GM19438 (cell line): ENCODE data around the gene MDFI.

ENCODE experiments used
- ATAC-seq: cut with Tn5 transposase; IDR thresholded peaks from one replicate; pipeline ENCODE4 v1.9.1; 2021; ENCODE audit warnings: low read depth; ENCODE audit not compliant: unreplicated experiment

The MDFI gene

DNA sequence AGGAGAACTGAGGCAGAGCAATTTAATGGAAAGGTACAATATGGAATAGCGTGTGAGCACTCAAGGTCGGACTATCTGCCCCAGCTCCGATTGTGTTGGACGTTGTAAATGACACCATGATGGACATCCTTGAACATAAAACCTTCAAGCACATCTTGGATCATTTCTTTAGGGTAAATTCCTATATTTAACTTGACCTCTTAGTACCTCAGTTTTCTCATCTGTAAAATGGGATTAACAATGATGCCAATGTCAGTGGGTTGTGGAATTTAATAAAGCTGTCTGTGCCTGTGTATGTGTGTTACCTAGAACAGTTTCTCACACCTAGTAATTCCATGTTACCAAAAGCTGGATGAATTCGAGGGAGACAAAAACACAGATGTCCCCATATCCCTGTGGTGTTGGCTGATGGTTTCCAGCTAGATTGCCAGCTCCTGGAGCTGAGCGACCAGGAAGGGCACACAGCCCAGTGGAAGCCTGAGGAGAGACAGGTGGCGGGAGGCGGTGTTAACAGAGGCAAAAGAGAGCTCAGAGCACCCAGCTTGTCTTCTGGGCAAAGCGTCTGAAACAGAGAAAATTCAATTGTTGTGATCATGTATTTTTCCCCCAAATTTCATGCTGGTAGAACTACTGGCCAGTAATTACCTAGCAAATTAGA is 32.6 kb downstream of the MDFI start:
- ATAC-seq: no peak

DNA sequence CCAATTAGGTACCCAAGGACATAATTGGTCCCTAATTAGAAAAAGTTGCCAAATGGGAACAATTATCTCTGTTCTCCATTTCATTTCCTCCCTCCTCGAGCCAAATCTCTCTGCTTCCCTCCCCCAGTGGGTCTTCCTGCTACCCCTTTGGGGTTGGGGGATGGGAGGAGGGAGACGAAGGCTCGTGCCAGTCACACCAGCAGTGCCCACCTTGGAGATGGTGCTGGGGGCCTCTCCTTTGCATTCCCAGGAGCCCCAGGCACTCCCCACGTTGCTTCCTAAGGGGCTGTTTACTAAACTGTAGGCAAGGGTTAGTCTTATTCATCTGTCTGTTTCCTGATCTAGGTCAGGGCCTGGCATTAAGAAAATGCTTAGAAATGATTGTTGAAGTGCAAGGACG is 33.1 kb downstream of the MDFI start:
- ATAC-seq: no peak

DNA sequence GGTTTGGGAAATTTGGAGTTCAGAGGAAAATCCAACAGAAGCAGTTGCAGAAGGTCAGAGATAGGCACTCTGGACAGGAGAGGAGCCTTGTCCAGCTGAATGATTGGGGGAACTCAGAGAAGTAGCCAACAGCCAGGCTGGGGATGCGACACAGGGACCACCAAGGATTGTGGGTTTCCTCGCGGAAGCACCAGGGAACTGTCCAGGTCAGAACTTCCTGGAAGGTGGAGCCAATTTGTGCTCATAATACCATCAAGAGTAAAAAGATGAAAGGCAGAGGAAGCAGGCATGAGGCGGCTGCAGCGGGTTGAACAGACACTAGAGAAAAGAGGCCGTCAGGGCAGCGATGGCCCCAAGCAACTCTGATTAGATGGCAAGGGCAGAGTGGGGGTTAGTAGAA is 33.7 kb downstream of the MDFI start:
- ATAC-seq: no peak

DNA sequence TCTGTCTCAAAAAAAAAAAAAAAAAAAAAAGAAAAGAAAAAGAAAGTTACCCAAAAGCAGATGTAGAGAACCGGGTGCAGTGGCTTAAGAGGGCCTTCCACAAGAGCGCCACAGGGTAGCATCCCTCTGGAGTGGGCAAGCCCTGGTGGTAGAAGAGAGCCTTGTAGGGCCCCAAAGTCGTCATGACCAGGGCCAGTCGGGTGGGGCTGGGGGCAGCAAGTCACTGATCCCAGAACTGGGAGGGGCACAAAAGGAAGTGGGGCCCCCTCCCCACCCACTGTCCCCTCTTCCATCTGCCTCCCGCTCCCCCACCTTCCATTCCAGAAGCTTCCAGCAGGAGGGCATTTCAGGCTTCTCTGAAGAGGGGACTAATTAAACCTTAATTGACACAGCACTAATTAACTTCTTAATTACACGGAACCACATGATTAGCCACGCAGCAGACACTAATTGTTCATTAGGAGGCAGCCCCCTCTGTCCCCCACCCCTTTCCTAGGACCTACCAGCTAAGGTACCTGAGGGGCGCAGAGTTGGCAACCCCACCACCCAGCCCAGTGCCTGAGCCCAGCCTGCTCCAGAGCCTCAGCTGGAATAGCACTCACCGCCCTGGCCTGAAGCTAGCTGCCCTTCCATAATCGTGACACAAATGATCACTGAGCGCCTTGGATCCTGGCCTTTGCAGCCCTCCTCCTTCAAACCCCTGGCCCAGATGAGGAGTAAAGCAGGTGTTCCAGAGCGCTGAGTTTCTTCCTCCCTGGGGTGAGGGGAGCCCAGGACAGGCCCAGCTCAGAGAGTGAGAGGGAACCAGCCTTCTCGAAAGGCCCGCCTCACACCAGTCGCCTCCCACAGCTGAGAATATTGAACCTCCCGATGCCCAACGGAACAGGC is 34.8 kb downstream of the MDFI start:
- ATAC-seq: no peak

DNA sequence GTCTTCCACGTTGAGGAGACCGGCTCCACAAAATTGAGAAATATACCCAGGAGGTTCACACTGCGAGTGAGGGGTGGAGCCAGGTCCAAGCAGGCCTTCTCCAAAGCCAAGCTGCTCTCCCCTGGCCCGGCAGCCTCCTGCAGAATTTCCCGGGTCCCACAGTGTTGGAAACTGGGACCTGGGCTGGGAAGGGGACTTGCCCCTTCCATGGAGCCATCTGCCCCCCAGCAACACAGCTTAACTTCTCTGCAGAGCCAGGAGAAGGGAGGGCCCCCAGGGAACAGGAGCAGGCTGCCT is 35.4 kb downstream of the MDFI start:
- no peak for ATAC-seq

DNA sequence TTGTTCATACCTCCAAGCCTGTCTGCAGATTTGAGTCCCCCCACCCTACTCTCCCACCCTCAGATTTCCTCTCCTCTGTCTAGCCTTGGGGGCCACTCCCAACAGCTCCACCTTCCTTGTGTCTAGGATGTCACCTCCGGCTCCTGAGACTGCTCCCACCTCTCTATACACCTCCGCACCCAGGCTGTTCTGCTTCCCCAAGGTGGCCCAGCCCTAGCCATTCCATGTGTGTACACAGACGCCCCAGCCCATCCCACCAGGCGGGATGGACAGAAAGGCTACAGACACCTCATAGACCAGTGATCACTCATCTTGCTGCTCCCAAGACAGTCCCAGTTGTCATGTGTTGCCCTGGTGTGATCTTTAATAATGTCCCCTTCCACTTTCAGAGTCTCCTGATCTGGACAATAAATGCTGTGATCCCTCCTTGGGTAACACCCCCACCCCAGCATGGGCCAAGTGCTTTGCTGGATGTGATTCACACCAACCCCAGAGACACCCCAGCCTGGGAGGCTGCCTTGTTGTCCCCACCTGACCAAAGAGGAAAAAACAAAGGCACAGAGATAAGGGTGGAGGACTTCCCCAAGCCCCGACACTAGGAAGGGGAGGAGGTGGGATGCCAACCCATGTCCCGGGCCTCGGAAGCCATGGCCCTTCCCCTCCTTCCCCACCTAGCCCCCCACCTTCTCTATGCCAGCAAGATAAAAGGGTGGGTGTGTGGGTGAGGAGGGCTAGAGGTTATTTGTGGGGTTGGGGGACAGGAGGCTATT is 36.1 kb downstream of the MDFI start:
- no peak for ATAC-seq

DNA sequence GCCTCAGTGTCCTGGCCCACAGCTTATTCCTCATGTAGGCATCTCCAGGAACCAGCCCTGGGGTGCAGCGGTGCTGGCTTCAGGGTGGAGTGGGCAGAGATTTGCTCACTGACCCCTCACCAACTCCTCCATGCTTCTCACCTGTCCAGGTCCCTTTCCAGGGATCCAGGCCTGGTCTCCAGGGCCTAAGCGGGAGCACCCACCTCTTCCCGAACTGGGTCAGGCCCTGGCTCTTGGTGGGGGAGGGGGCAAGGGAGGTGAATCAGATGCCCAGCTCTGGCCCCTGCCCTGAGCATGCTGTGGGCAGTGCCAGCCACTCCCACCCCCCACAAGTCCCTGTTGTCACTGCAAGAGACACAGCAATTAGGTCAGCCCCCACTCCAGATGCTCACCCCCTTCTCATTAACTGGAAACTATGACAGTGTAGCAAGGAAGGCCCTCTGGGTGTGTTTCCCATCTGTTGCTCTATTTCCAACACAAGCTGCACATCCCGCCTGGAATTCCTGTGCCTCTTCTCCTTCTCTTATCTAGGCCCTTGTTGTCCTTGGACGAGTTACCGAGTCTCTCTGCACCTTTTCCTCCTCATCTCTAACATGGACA is 37.0 kb downstream of the MDFI start:
- ATAC-seq: no peak

DNA sequence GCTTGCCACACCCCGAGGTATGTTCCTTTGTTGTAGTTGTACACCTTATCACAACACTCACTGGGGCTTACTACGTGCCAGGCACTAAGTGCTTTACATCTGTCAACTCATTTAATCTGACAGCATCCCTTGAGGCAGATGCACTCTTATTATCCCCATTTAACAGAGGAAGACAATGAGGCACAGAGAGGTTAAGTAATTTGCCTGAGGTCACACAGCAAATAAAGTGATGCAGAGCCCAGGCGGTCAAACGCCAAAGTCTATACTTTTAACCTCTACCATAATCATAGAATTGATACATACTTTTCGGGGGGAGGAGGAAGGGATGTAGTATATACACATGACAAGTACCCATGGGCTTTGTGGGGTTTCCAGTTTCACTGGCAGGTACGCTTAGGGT is 37.7 kb downstream of the MDFI start:
- no peak for ATAC-seq

DNA sequence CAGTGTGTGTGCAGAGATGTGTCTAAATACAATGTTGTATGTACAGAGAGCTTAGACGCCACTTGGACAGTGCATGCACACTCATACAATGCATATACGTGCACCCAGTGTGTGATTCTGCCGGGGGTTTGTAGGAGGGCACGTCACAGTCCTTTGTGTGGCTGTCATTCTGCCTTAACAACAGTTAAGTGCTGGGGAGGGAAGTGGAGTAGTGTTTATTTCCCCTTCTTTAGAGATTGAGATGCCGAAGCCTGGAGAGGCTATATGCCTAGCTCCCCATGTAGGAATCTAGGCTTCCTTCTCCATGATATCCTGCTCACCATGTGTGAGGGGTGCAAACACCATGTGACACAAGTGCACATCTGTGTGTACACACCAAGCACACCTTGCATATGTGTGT is 38.2 kb downstream of the MDFI start:
- ATAC-seq: no peak

DNA sequence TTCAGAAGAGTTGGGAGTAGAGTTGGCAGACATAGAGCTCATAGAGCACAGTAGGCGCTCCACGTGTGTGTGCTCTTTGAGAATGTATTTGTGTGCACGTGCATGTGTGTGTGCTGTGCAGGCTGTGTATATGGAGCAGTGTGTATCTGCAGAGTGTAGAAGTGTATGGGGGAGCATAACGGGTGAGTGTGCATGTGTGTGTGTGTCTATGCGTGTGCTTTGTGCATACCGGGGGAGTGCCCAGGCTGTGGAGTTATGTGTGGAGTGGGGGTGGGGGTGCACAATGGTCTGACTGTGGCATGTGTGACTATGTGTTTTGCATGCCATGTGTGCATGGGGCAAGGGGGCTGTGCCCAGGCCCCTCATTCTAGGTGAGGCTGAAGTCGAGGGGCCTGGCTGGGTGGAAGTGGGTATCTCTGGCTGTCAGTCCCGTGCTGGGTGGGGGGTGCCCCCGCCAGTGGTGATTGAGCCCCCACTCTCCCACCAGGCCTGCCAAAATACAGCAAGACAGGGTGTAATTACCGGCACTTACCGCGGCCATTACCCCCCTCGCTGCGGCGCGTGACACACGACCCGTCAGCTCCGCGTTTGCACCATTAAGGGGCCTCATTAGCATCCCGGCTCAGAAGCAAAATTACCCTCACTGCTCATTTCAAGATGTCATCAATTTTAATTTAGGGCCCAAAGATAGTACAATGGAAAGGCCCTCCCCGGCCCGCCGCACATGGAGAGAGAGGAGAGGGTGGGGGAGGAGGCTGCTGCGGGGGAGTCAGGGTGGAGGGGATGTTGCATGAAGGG is 39.1 kb downstream of the MDFI start:
- no peak for ATAC-seq

DNA sequence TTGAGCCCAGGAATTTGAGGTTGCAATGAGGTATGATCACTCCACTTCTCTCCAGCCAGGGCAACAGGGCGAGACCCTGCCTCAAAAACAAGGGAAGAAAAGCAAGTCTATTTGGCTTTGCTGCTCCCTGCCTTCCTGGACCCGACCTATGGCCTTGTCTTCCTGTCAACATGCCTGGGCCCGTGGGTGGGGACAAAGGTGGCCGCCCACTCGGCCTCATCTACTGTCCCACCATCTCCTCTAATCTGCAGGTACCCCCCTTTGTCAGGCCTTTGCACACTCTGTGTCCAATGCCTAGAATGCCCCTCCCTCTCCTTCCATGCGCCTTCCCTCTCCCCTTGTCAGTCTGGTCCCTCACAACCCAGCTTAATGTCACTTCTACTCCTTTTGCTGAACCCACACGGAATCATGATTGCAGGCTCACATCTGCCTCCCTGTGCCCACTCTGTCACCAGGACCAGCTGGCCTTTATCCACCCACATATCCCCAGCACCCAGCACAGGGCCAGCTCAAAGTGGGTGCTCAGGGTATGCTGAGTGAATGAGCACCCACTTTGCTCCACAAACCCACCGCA is 40.3 kb downstream of the MDFI start:
- ATAC-seq: no peak

DNA sequence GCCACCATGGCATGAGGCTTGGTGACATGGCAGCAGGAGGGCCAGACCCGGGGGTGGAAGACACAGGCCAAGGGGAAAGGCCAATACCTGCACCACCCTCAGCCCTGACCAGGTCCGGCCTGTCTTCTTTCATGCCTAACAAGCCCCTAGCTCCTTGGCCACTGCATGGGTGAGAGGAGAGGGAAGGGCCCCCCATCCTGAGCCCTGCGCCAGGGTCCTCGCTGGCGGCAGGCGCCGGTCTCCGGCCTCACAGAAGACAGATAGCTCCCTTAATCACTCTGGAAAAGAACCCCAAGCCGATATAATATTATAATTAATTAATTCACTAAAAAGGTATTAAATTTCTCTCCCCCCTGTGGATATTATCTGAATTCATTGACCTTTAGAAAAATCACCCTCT is 41.4 kb downstream of the MDFI start:
- no peak for ATAC-seq

DNA sequence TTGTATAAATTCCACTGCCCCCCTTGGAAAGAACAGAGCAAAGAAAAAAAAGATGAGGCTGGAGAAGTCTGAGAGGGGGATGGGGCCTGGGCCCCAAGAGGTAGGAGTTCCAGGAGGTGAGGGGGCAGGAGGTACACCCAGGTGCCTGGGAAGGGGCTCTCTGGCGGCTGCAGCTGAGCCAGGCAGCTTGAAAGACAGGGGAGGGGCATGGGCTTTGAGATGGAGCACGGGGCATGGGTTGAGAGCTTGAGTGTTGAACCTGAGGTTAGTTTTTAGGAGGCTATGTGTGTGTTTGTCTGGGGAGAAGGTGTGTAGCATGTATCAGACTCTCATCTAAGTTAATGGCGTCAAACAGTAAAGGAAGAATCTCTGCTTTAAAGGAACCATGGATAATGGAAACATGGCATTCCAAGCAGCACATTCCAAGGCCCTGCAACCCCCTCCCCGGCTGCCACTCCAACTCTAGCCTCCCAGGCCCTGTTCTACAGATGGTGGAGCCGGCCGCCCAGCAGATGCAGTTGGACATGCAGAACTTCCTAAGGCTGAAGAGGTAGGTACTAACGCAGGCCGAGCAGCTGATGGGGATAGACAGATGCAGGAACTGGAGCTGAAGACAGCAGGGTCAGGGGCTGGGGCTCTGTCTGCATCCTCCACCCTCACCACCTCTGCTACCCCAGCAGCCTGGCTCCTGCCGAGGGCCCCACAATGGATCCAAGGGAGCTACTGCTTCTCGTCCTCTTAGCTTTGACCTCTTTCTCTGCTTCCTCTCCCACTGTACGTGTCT is 42.1 kb downstream of the MDFI start:
- ATAC-seq: no peak

DNA sequence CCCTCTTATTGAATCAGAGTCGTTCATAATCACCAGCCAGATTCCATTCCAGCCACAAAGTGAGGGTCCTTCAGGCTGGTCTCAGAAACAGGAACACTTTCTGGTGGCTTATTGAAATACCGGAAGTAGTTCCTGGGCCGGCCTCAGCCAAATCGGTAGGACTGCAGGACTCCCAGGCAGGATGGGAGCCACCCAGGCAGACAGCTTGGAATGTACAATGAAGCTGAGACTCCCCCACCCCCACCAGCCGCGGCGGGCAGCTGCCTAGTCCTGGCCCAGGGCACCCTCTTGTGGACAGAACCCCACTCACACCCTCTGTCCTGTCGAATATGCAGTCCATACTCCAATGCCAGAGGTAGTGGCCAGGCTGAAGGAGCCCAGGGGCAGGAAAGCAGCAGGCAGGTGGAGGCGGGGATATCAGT is 43.8 kb downstream of the MDFI start:
- no peak for ATAC-seq

DNA sequence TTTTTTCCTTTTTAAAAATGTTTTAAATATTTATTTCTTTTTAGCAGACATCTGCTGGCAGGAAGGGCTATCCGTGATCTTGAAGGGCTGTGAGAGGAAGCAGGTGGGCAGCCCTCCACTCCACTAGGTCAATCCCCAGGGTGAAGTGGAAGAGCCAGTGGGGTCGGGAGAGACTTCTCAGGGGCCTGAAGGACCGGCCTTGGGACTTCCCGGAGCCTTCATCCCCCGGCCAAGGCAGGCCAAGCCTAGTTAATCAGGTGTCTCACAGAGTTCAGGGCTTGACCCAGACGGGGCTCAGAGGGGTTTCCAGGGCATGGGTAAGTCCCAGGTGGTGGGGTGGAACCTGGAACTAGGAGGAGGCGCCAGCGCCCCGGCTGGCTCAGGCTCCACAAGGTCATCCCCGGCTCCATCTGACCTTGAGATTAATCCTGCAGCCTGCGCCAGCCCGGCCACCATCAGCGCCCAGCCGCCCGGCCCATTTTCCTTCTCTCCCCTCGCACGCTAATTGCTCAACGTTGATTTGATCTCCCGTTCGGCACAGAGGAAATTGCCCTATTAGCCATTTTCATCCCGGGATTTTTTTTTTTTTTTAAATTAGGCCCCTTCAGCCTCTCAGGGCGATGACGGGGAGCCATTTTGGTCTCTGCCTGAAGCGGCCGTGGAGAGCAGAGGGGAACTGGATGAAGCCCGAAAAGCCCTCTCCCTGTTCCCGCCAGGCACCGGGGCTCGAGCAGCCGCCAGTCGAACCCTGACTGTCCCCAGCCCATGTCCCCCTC is 44.4 kb downstream of the MDFI start:
- ATAC-seq: no peak

DNA sequence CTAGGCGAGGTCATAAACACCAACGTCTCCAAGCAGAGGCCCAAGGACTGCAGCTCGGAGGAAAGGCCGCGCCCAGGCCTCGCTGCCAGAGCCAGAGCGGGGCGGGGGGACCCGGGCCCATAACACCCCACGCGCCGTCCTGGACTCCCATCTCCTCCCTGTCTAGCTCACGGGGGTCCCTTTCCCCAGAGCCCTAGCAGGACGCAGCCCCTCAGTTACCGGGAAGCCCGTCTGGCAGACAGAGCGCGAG is 44.9 kb downstream of the MDFI start:
- ATAC-seq: no peak

DNA sequence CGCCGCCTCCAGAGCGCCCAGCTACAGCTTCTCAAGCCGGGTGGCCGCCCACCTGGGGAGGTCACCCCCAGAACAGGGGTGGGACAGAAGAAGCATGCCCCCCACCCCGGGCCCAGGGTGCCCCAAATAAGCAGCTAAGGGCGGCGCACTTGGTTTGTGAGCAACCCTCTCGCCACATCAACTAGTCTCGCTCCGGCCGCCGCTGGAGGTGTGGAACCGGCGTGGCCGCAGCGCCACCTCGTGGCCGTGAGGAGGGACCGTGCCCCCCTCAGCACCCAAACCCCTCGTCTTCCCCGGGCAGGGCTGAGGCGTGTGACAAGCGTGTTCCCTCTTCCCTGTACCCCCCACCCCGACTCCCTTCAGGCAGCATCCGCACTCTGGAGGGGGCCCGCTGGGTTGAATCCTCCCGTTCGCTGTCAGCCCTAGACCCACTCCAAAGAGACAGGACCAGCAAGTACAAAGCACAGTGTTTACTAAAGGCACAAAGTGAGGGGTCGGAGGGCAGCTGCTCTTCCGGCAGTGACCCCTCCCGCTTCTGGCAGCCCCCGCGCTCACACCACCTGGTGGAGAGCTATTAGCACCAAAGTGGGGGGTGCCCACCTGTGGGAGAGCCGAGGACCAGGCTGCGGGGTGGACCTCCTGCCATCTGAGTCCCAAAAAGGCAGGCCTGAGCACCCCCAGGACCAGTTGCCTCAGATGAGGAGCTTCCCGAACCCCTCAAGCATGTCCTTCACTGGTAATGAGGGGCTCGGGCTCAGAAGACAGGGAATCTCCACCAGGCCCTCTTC is 45.4 kb downstream of the MDFI start:
- peak; percentile 70 for ATAC-seq
